B cell (primary cell): ENCODE measurements around the gene ULBP1. TPM values are rescaled to one million over a fixed set of nuclear protein-coding genes. Genes with fewer than 3 reads are reported as not detected.
"Not testable (repeated sequence)": the region's sequence is repeated elsewhere in the genome, so short reads cannot be mapped to it uniquely, and the experiment has no call there.

Source experiments
- ATAC-seq: fragments of 200-7000 bp; cut with Tn5 transposase; one replicate; pipeline ENCODE4 v1.10.0; 2021; ENCODE audit warnings: low read depth, mild to moderate bottlenecking, moderate number of reproducible peaks, moderate library complexity
- CTCF ChIA-PET: fragments of 350-600 bp; sonication (Branson Sonifier 250); formaldehyde crosslinking; loops from one replicate; lab custom pipeline; 2021; ENCODE audit warnings: antibody characterized with exemption, inconsistent platforms; lab: Charles Lee
- POLR2A ChIA-PET: fragments of 350-600 bp; sonication (Branson Sonifier 250); formaldehyde crosslinking; loops from one replicate; lab custom pipeline; 2021; ENCODE audit warnings: antibody characterized with exemption; lab: Charles Lee
- DNase-seq: peaks from one replicate; pipeline ENCODE4 v3.0.0; 2013
- H2AFZ ChIP-seq: 2 replicates; pipeline ENCODE4 v1.6.1; 2012; ENCODE audit warnings: mild to moderate bottlenecking, low read depth, low read length; ENCODE audit not compliant: insufficient read depth, poor library complexity, severe bottlenecking
- H3K27ac ChIP-seq, 2 donors: 1 replicate in 1 of 2; 2 replicates in 1 of 2; pipeline ENCODE4 v1.5.1; 2012 to 2013; ENCODE audit warnings: low read length in 2 of 2, mild to moderate bottlenecking in 2 of 2, moderate library complexity in 1 of 2
- H3K27me3 ChIP-seq, 4 experiments: fragments of 200-600 bp in 1 of 4; sonication (generic) in 1 of 4; replicated peaks in 1 of 4; 1 replicate in 2 of 4; 2 replicates in 2 of 4; pipeline versions ENCODE4 v1.6.1 to v1.7.0; 2013 to 2016; ENCODE audit warnings: low read length in 3 of 4, mild to moderate bottlenecking in 2 of 4, mixed read lengths in 1 of 4, moderate library complexity in 1 of 4; ENCODE audit not compliant: insufficient read depth in 4 of 4, control insufficient read depth in 3 of 4; ENCODE audit errors: control extremely low read depth in 1 of 4
- H3K36me3 ChIP-seq, 2 experiments: replicated peaks in 1 of 2; 1 replicate in 1 of 2; 2 replicates in 1 of 2; pipeline versions ENCODE4 v1.6.1 to v1.7.1; 2013; ENCODE audit warnings: low read length in 1 of 2; ENCODE audit not compliant: insufficient read depth in 2 of 2, control insufficient read depth in 1 of 2; ENCODE audit errors: control extremely low read depth in 1 of 2, extremely low read depth in 1 of 2
- H3K4me1 ChIP-seq, 2 donors: fragments of 200-600 bp in 1 of 2; sonication (generic) in 1 of 2; 1 replicate in 1 of 2; 2 replicates in 1 of 2; pipeline versions ENCODE4 v1.5.1 to v1.6.1; 2013 to 2017; ENCODE audit warnings: low read length in 2 of 2; ENCODE audit not compliant: control insufficient read depth in 2 of 2, insufficient read depth in 2 of 2
- H3K4me2 ChIP-seq: replicated peaks from 2 replicates; pipeline ENCODE3; 2012; ENCODE audit warnings: mild to moderate bottlenecking, low read depth, low read length; ENCODE audit not compliant: poor library complexity, severe bottlenecking
- H3K4me3 ChIP-seq, 5 experiments: fragments of 200-600 bp in 1 of 5; sonication (generic) in 1 of 5; 1 replicate in 3 of 5; 2 replicates in 2 of 5; pipeline versions ENCODE4 v1.5.1 to v1.7.0; 2011 to 2016; ENCODE audit warnings: low read length in 4 of 5, mild to moderate bottlenecking in 4 of 5, low read depth in 2 of 5, control low read depth in 1 of 5, moderate library complexity in 1 of 5; ENCODE audit not compliant: insufficient read depth in 1 of 5; ENCODE audit errors: control extremely low read depth in 1 of 5, extremely low read depth in 1 of 5
- H3K79me2 ChIP-seq: fragments of 200-600 bp; sonication (generic); one replicate; pipeline ENCODE4 v1.6.0; 2016; ENCODE audit warnings: low read length; ENCODE audit not compliant: control insufficient read depth, insufficient read depth
- H3K9ac ChIP-seq: fragments of 200-600 bp; sonication (generic); 2 replicates; pipeline ENCODE4 v1.6.1; 2017; ENCODE audit warnings: mild to moderate bottlenecking, low read length, moderate library complexity
- H3K9me3 ChIP-seq, 3 donors: one replicate each; pipeline versions ENCODE4 v1.6.1 to v1.7.1; 2013; ENCODE audit warnings: low read length in 2 of 3; ENCODE audit not compliant: control insufficient read depth in 2 of 3, insufficient read depth in 1 of 3; ENCODE audit errors: control extremely low read depth in 1 of 3
- H4K20me1 ChIP-seq: 2 replicates; pipeline ENCODE4 v1.6.0; 2012; ENCODE audit warnings: mild to moderate bottlenecking, low read length; ENCODE audit not compliant: insufficient read depth, control insufficient read depth, poor library complexity, severe bottlenecking
- H3K27ac Mint-ChIP-seq: one replicate; pipeline ENCODE4 v1.8.0; 2021; ENCODE audit warnings: mixed read lengths
- H3K27me3 Mint-ChIP-seq: one replicate; pipeline ENCODE4 v1.8.0; 2021; ENCODE audit warnings: mixed read lengths
- H3K4me1 Mint-ChIP-seq: one replicate; pipeline ENCODE4 v1.8.0; 2021; ENCODE audit warnings: mixed read lengths
- H3K4me3 Mint-ChIP-seq: one replicate; pipeline ENCODE4 v1.8.0; 2021; ENCODE audit warnings: mixed read lengths
- H3K9me3 Mint-ChIP-seq: one replicate; pipeline ENCODE4 v1.8.0; 2022; ENCODE audit warnings: mixed read lengths; ENCODE audit not compliant: insufficient read depth
- EZH2 ChIP-seq: IDR thresholded peaks from 2 replicates; pipeline ENCODE4 v1.6.1; 2012; ENCODE audit warnings: borderline replicate concordance, low read depth, mild to moderate bottlenecking, moderate library complexity, low read length; ENCODE audit not compliant: insufficient read depth, poor library complexity, severe bottlenecking
- WGBS: methylation state at CpG from one replicate; pipeline ENCODE4 v1.1.5; 2013; ENCODE audit warnings: missing lambda C conversion rate; ENCODE audit not compliant: insufficient coverage; 5-methylcytosine and 5-hydroxymethylcytosine counted together
- intact Hi-C: fragments of 100-400 bp; cut with micrococcal nuclease; formaldehyde crosslinking; loops from one replicate; pipeline ENCODE4 v1.10.0; 2022
- polyA plus RNA-seq: library from polyadenylated mRNA; depleted of rRNA; stranded (reverse); fragments of >200 nt; gene quantifications from 2 replicates; pipeline ENCODE4 v1.2.3, GENCODE V29; 2012
- total RNA-seq, 2 donors: library from RNA; stranded (reverse); fragments of 120-200 nt in 1 of 2; gene quantifications; 1 replicate in 1 of 2; 2 replicates in 1 of 2; pipeline versions ENCODE4 v1.2.3 to v1.2.4, GENCODE V29; 2013 to 2022
- TF ChIP-seq, protein P1 (sequence below): fragments of 200-600 bp; IDR thresholded peaks from one replicate; pipeline ENCODE4 v1.8.0; 2022; ENCODE audit warnings: antibody characterized with exemption, mild to moderate bottlenecking

The ULBP1 gene
- total and polyA plus RNA-seq, 2 donors (not counting 1 experiment from before 2014, with no cell fraction given): 0.04 to 0.12 TPM

DNA sequence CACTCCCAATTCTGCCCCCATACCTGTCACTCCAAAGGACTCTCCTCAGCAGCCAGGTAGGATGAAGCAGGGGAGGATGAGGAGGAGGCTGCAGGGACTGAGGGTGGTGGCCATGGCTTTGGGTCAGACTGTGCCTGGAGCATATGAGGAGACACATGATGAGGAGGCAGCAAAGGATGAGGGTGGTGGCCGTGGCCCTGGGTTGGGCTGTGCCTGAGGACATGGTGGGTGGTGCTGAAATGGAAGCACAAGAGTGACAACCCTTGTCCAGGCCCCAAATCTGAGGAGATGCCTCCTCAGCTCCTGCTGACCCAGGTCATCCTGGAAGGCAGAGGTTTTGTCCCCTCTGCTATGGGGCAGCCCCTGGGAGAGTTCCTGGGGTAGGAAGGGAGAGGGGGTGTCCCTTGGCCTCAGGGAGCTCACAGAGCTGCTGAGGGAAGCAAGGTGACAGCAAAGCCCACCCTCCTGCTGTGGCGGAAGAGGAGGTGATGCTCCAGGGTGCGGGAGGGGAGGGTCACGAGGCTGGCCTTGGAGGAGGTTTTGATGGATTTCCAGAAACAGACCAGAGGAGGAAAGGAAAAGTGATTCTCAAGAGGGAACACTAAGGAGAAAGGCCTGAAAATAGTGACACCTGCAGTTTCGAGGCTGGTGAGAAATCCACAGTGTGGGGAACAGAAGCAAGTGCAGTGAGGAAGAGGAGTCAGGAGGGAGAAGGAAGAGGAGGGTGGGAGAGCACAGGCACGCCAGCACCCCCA, 45.4 kb upstream of the ULBP1 start:
- CTCF ChIA-PET: no interaction called here
- Mint-ChIP-seq H3K4me3 (no peak overlapping the region), H3K27me3 (peaks cover 62% of the 10 kb centered on the region), H3K4me1 (peaks cover 14% of the 10 kb centered on the region), H3K27ac (no peak overlapping the region), H3K9me3 (no peaks in the 10 kb centered on the region)
- H2AFZ ChIP-seq: no peak overlapping the region
- DNase-seq (no peak), ATAC-seq (no peak)
- H3K9me3 ChIP-seq: peaks cover 0 to 16% (median 0%) of the 10 kb centered on the region in 3 donors
- H3K4me2 ChIP-seq: no peak overlapping the region
- H3K27me3 ChIP-seq: peaks cover 0 to 44% (median 10%) of the 10 kb centered on the region in 4 experiments
- H3K4me1 ChIP-seq: peaks cover 10 to 12% of the 10 kb centered on the region in 2 donors
- POLR2A ChIA-PET: no interaction called here
- H3K4me3 ChIP-seq: no peak overlapping the region
- no peak overlapping the region for H3K27ac ChIP-seq
- no peaks in the 10 kb centered on the region for H3K36me3 ChIP-seq
- no peak for TF ChIP-seq EZH2
- TF ChIP-seq, protein P1, sequence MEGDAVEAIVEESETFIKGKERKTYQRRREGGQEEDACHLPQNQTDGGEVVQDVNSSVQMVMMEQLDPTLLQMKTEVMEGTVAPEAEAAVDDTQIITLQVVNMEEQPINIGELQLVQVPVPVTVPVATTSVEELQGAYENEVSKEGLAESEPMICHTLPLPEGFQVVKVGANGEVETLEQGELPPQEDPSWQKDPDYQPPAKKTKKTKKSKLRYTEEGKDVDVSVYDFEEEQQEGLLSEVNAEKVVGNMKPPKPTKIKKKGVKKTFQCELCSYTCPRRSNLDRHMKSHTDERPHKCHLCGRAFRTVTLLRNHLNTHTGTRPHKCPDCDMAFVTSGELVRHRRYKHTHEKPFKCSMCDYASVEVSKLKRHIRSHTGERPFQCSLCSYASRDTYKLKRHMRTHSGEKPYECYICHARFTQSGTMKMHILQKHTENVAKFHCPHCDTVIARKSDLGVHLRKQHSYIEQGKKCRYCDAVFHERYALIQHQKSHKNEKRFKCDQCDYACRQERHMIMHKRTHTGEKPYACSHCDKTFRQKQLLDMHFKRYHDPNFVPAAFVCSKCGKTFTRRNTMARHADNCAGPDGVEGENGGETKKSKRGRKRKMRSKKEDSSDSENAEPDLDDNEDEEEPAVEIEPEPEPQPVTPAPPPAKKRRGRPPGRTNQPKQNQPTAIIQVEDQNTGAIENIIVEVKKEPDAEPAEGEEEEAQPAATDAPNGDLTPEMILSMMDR: no peak
- H4K20me1 ChIP-seq: no peaks in the 10 kb centered on the region
- 80% methylated on average over 6 of the region's 6 CpGs for WGBS
- intact Hi-C loops: no loop called here
- H3K79me2 ChIP-seq: no peaks in the 10 kb centered on the region
- no peak overlapping the region for H3K9ac ChIP-seq

GRCh38 chr6:149919126-149919833, 44.5 kb upstream of the ULBP1 start:
- peaks cover 0 to 21% (median 0%) of the 10 kb centered on the region in 3 donors for H3K9me3 ChIP-seq
- H3K4me3 ChIP-seq, H3K9ac ChIP-seq, intact Hi-C loops, CTCF ChIA-PET, H3K4me3 Mint-ChIP-seq, POLR2A ChIA-PET, H3K36me3 ChIP-seq, H3K27ac Mint-ChIP-seq, H3K27ac ChIP-seq, ATAC-seq, DNase-seq, H2AFZ ChIP-seq, H3K9me3 Mint-ChIP-seq, H4K20me1 ChIP-seq, H3K4me2 ChIP-seq, H3K79me2 ChIP-seq: not testable (repeated sequence)
- WGBS: 93% methylated on average over 3 of the region's 11 CpGs
- H3K4me1 Mint-ChIP-seq: peaks cover 21% of the 10 kb centered on the region
- peaks cover 0 to 49% (median 19%) of the 10 kb centered on the region in 4 experiments for H3K27me3 ChIP-seq
- H3K27me3 Mint-ChIP-seq: peaks cover 64% of the 10 kb centered on the region
- peaks cover 15 to 16% of the 10 kb centered on the region in 2 donors for H3K4me1 ChIP-seq
